ENCODE data around the gene TUBB8.

TUBB8 gene

GRCh38 chr10:48996-49395 lies at the start of gene TUBB8:
Gene TUBB8 (minus strand): TSS chr10:49296. CDS start chr10:49238, 58 bp downstream.
- DNase-seq (no peak), ATAC-seq (replicated peaks) (no peak)
- Mint-ChIP-seq H3K27ac (no peak within 1 kb of the TSS), H3K4me3 (no peak within 1 kb of the TSS), H3K36me3 (no peaks in the 10 kb centered on the region), H3K27me3 (peaks cover 6 to 7% of the 10 kb centered on the region in 2 donors), H3K4me1 (no peaks in the 10 kb centered on the region), H3K9me3 (no peaks in the 10 kb centered on the region)

- ATAC-seq (replicated peaks) (no peak), DNase-seq (no peak)
- H3K36me3 Mint-ChIP-seq, result peaks cover 6 to 7% of the 10 kb centered on the region in 2 donors
- peaks cover 7 to 10% of the 10 kb centered on the region in 2 donors for H3K27me3 Mint-ChIP-seq
- no peak overlapping the region for H3K27ac Mint-ChIP-seq
- H3K4me3 Mint-ChIP-seq, result no peak overlapping the region
- no peaks in the 10 kb centered on the region for H3K4me1 Mint-ChIP-seq
- H3K9me3 Mint-ChIP-seq, result peaks cover 13 to 20% of the 10 kb centered on the region in 2 donors
Observed at GRCh38 chr10:96466-96865, 47.4 kb upstream of the TUBB8 start.

- H3K4me3 Mint-ChIP-seq, result no peak overlapping the region
- H3K4me1 Mint-ChIP-seq, result no peaks in the 10 kb centered on the region
- peaks cover 7 to 12% of the 10 kb centered on the region in 2 donors for H3K27me3 Mint-ChIP-seq
- H3K9me3 Mint-ChIP-seq, result peaks cover 13 to 20% of the 10 kb centered on the region in 2 donors
- H3K36me3 Mint-ChIP-seq, result peaks cover 6 to 7% of the 10 kb centered on the region in 2 donors
- no peak for DNase-seq
- no peak for ATAC-seq (replicated peaks)
- H3K27ac Mint-ChIP-seq, result no peak overlapping the region
Observed at GRCh38 chr10:95356-96115, 46.4 kb upstream of the TUBB8 start.

DNA sequence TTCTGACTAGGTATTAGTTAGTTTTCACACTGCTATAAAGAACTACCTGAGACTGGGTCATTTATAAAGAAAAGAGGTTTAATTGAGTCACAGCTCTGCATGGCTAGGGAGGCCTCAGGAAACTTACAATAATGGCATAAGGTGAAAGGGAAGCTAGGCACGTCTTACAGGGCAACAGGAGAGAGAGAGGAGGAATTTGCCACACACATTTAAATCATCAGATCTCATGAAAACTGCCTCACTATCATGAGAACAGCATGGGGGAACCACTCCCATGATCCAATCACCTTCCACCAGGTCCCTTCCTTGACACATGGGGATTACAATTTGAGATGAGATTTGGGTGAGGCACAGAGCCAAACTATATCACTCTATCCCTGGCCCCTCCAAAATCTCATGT lies 45.5 kb upstream of the TUBB8 start:
- DNase-seq (no peak), ATAC-seq (replicated peaks) (no peak)
- Mint-ChIP-seq H3K27ac (no peak overlapping the region), H3K9me3 (peaks cover 13 to 20% of the 10 kb centered on the region in 2 donors), H3K4me1 (no peaks in the 10 kb centered on the region), H3K27me3 (peaks cover 7 to 11% of the 10 kb centered on the region in 2 donors), H3K36me3 (peaks cover 6 to 7% of the 10 kb centered on the region in 2 donors), H3K4me3 (no peak overlapping the region)

GRCh38 chr10:92846-93245 lies 43.8 kb upstream of the TUBB8 start:
- H3K27me3 Mint-ChIP-seq, result peaks cover 0 to 11% of the 10 kb centered on the region in 2 donors
- no peak overlapping the region for H3K27ac Mint-ChIP-seq
- H3K36me3 Mint-ChIP-seq, result peaks cover 6 to 7% of the 10 kb centered on the region in 2 donors
- no peaks in the 10 kb centered on the region for H3K4me1 Mint-ChIP-seq
- DNase-seq, result no peak
- H3K4me3 Mint-ChIP-seq, result no peak overlapping the region
- H3K9me3 Mint-ChIP-seq, result peaks cover 13 to 20% of the 10 kb centered on the region in 2 donors
- ATAC-seq (replicated peaks), result no peak

GRCh38 chr10:92153-92552 lies 43.1 kb upstream of the TUBB8 start:
- DNase-seq, result no peak
- Mint-ChIP-seq H3K27ac (no peak overlapping the region), H3K4me3 (no peak overlapping the region), H3K9me3 (peaks cover 10 to 16% of the 10 kb centered on the region in 2 donors), H3K27me3 (peaks cover 7 to 16% of the 10 kb centered on the region in 2 donors), H3K4me1 (no peaks in the 10 kb centered on the region), H3K36me3 (peaks cover 4 to 5% of the 10 kb centered on the region in 2 donors)
- no peak for ATAC-seq (replicated peaks)

GRCh38 chr10:91313-91712 lies 42.2 kb upstream of the TUBB8 start:
- peaks cover 6 to 11% of the 10 kb centered on the region in 2 donors for H3K9me3 Mint-ChIP-seq
- ATAC-seq (replicated peaks) (no peak), DNase-seq (no peak)
- H3K27me3 Mint-ChIP-seq, result peaks cover 9 to 21% of the 10 kb centered on the region in 2 donors
- H3K4me1 Mint-ChIP-seq, result no peaks in the 10 kb centered on the region
- no peak overlapping the region for H3K27ac Mint-ChIP-seq
- H3K4me3 Mint-ChIP-seq, result no peak overlapping the region
- H3K36me3 Mint-ChIP-seq, result no peaks in the 10 kb centered on the region

DNA sequence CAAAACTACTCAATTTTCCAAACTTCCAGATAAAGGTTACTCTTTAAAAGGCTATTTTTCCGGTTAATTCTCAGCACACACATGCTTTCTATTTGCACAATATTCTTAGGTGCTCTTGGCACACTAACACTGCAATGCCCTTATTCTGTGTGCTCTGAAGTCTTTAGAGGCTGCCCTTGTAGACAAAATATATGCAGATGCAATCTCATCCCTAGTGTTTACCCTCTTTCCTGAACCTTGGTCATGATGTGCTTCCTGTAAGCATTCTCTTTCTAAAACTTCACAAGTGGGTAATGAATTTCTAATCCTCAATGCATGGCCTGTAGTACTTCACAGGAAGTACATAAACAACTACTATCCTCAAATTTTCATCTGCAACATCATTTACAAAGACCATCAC lies 41.1 kb upstream of the TUBB8 start:
- no peak overlapping the region for H3K27ac Mint-ChIP-seq
- H3K4me1 Mint-ChIP-seq, result peaks cover 0 to 3% of the 10 kb centered on the region in 2 donors
- H3K4me3 Mint-ChIP-seq, result no peak overlapping the region
- DNase-seq, result no peak
- H3K27me3 Mint-ChIP-seq, result peaks cover 10 to 31% of the 10 kb centered on the region in 2 donors
- no peak for ATAC-seq (replicated peaks)
- H3K9me3 Mint-ChIP-seq, result peaks cover 6 to 8% of the 10 kb centered on the region in 2 donors
- no peaks in the 10 kb centered on the region for H3K36me3 Mint-ChIP-seq

DNA sequence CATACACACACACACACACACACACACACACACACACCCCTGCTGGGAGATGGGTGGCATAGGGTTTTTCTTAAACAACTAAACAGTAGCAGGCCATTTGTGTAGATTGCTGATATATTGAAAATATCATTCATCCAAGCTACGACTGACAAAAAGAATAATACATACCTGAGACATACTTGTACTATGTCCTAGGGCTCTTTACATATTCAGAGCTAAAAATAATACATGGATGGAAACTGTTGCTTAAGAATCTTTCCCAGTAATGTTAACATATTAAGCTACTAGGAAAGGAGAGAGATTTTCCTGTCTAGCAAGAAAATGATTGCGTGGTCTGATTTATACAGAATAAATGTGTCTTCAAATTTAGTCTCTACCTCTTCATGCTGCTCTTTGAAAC lies 40.2 kb upstream of the TUBB8 start:
- H3K27ac Mint-ChIP-seq, result no peak overlapping the region

DNA sequence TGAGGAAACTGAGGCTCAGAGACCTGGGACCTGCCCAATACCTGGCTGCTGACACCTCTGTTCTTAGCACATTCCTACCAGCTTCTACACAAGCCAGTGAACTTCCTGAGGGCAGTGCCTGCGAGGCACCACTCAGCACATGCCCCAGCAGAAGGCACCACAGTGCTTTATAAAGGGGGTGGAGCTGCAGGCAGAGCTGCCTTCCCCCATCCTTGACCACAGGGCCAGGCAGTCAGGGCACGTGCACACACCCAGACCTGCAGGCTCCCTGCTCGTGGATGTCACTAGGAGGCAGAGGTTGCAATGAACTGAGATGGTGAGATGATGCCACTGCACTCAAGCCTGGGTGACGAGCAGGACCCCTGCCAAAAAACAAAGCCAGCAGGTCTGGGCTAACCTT lies 39.2 kb upstream of the TUBB8 start:
- peaks cover 0 to 3% of the 10 kb centered on the region in 2 donors for H3K4me1 Mint-ChIP-seq
- DNase-seq, result no peak
- H3K36me3 Mint-ChIP-seq, result no peaks in the 10 kb centered on the region
- ATAC-seq (replicated peaks), result no peak
- H3K4me3 Mint-ChIP-seq, result no peak overlapping the region
- H3K27ac Mint-ChIP-seq, result no peak overlapping the region
- no peaks in the 10 kb centered on the region for H3K9me3 Mint-ChIP-seq
- peaks cover 26 to 42% of the 10 kb centered on the region in 2 donors for H3K27me3 Mint-ChIP-seq

More for the DNA sequence above, 40.2 kb upstream of the TUBB8 start:
- ATAC-seq (replicated peaks), result no peak
- Mint-ChIP-seq H3K9me3 (no peaks in the 10 kb centered on the region), H3K4me1 (peaks cover 0 to 3% of the 10 kb centered on the region in 2 donors), H3K36me3 (no peaks in the 10 kb centered on the region), H3K4me3 (no peak overlapping the region), H3K27me3 (peaks cover 18 to 33% of the 10 kb centered on the region in 2 donors)
- DNase-seq, result no peak

GRCh38 chr10:87177-88080 lies 38.3 kb upstream of the TUBB8 start:
- Mint-ChIP-seq H3K27ac (no peak overlapping the region), H3K36me3 (no peaks in the 10 kb centered on the region), H3K9me3 (no peaks in the 10 kb centered on the region), H3K27me3 (peaks cover 29 to 42% of the 10 kb centered on the region in 2 donors), H3K4me3 (no peak overlapping the region), H3K4me1 (peaks cover 0 to 3% of the 10 kb centered on the region in 2 donors)
- DNase-seq, result no peak
- no peak for ATAC-seq (replicated peaks)

DNA sequence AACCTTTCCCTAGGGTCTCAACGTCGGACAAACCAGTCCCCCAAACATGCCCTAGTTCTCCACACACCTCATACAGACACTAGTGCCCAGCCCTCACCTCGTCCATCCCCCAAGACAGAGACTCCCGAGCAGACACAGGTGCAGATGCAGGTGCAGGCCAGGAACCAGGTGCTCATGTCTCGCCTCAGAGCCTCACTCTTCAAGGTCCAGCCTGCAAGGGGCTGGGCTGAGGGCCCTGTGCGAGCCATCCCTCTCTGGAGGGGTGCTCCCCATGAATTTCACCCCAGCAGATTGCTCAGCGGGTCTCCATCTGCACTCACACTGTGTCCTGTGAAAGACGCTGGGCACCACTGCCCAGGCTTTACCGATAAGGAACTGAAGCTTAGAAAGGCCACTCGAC lies 36.9 kb upstream of the TUBB8 start:
- DNase-seq, result no peak
- no peaks in the 10 kb centered on the region for H3K9me3 Mint-ChIP-seq
- H3K27me3 Mint-ChIP-seq, result peaks cover 42 to 54% of the 10 kb centered on the region in 2 donors
- no peak for ATAC-seq (replicated peaks)
- no peak overlapping the region for H3K4me3 Mint-ChIP-seq
- H3K4me1 Mint-ChIP-seq, result peaks cover 0 to 3% of the 10 kb centered on the region in 2 donors
- no peak overlapping the region for H3K27ac Mint-ChIP-seq
- H3K36me3 Mint-ChIP-seq, result no peaks in the 10 kb centered on the region

DNA sequence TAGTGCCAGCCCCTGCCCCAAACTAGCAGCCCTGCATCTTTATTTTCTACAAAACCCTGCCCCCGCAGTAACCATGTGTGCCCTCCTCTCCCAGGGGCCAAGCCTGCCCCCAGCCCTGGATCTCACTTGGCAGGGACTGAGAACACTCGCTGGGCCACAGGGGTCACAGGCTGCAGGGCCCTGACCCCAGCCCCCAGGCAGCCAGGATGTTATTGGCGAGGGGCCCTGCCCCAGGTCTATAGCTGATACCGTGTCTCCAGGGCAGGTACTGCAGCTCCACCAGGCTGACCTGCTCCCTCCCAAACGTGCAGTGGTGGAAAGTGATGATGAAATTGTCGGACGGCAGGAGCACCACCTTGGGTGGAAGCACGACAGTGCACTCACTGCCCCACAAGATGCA lies 35.9 kb upstream of the TUBB8 start:
- H3K4me3 Mint-ChIP-seq, result no peak overlapping the region
- peaks cover 52 to 53% of the 10 kb centered on the region in 2 donors for H3K27me3 Mint-ChIP-seq
- no peaks in the 10 kb centered on the region for H3K36me3 Mint-ChIP-seq
- H3K4me1 Mint-ChIP-seq, result peaks cover 0 to 3% of the 10 kb centered on the region in 2 donors
- no peaks in the 10 kb centered on the region for H3K9me3 Mint-ChIP-seq
- no peak for ATAC-seq (replicated peaks)
- H3K27ac Mint-ChIP-seq, result no peak overlapping the region
- no peak for DNase-seq

- H3K9me3 Mint-ChIP-seq, result no peaks in the 10 kb centered on the region
- H3K4me3 Mint-ChIP-seq, result no peak overlapping the region
- no peaks in the 10 kb centered on the region for H3K36me3 Mint-ChIP-seq
- ATAC-seq (replicated peaks) (no peak), DNase-seq (no peak)
- no peak overlapping the region for H3K27ac Mint-ChIP-seq
- peaks cover 62 to 63% of the 10 kb centered on the region in 2 donors for H3K27me3 Mint-ChIP-seq
- H3K4me1 Mint-ChIP-seq, result peaks cover 0 to 3% of the 10 kb centered on the region in 2 donors
Observed at GRCh38 chr10:83930-84530, 34.9 kb upstream of the TUBB8 start.

Measured in stimulated activated naive B cell treated with anti-CD40 and anti-IgM and Interleukin-4, amounts not matched to agents 10 μg/mL and 1 μg/mL and 100 μg/mL, for 72 hours (primary cell).